HepG2 (cell line): Measurements from ENCODE around the gene TLX3. TPM values are rescaled to one million over a fixed set of nuclear protein-coding genes. Genes with fewer than 3 reads are reported as not detected.

Experiments
- ATAC-seq: fragments of 200-7000 bp; cut with Tn5 transposase; 3 replicates; pipeline ENCODE4 v1.9.1; 2020; ENCODE audit warnings: mild to moderate bottlenecking, moderate library complexity
- BruUV-seq: library from RNA; stranded (reverse); fragments of 400-500 nt; replicated peaks from 2 replicates; lab custom pipeline; 2021; lab: Mats Ljungman, UMichigan
- CTCF ChIA-PET: fragments of 300-600 bp; formaldehyde crosslinking; extraction: SDS; loops from one replicate; lab custom pipeline; 2021; ENCODE audit warnings: low total read pairs, inconsistent platforms, low intra/inter-chr PET ratio; lab: Yijun Ruan, JAX
- POLR2A ChIA-PET: fragments of 350-600 bp; sonication (Branson Sonifier 250); formaldehyde crosslinking; loops from one replicate; lab custom pipeline; 2020; ENCODE audit warnings: antibody characterized with exemption, inconsistent platforms; lab: Yijun Ruan, JAX
- DNase-seq: peaks from one replicate; pipeline ENCODE4 v3.0.0-alpha.2; 2015; ENCODE audit warnings: low spot score
- FAIRE-seq: peaks from 3 replicates; lab custom pipeline; 2011; peaks lifted over from hg19 to GRCh38; lab: Jason Lieb, UNC
- H2AFZ ChIP-seq: one replicate; pipeline ENCODE4 v1.6.1; 2011; ENCODE audit warnings: low read length, inconsistent platforms
- H3K27ac ChIP-seq: fragments of 300-600 bp; 3 replicates; pipeline ENCODE4 v1.8.0; 2011; ENCODE audit warnings: mixed run types, mild to moderate bottlenecking, mixed read lengths, low read length, inconsistent platforms; ENCODE audit not compliant: insufficient read depth; ENCODE audit errors: extremely low read length
- H3K27me3 ChIP-seq, 2 experiments: fragments of 200-600 bp in 1 of 2; 2 replicates in 1 of 2; 3 replicates in 1 of 2; pipeline versions ENCODE4 v1.6.0 to v1.8.0; 2011; ENCODE audit warnings: low read length in 2 of 2, mild to moderate bottlenecking in 2 of 2, moderate library complexity in 2 of 2, inconsistent platforms in 1 of 2; ENCODE audit not compliant: insufficient read depth in 2 of 2, control insufficient read depth in 1 of 2
- H3K36me3 ChIP-seq, 2 experiments: fragments of 200-600 bp in 1 of 2; replicated peaks in 1 of 2; 2 replicates in 1 of 2; 3 replicates in 1 of 2; pipeline versions ENCODE4 v1.5.1 to v1.8.0; 2011; ENCODE audit warnings: low read length in 2 of 2, inconsistent platforms in 1 of 2; ENCODE audit not compliant: insufficient read depth in 2 of 2, control insufficient read depth in 1 of 2
- H3K4me1 ChIP-seq: 2 replicates; pipeline ENCODE4 v1.5.1; 2012; ENCODE audit warnings: low read length, inconsistent platforms; ENCODE audit not compliant: insufficient read depth
- H3K4me2 ChIP-seq: 2 replicates; pipeline ENCODE4 v1.6.0; 2011; ENCODE audit warnings: low read depth, low read length, inconsistent platforms
- H3K4me3 ChIP-seq, 3 experiments: fragments of 200-600 bp in 1 of 3; sonication (generic), shearing (Covaris generic) in 1 of 3; replicated peaks in 1 of 3; 2 replicates each; pipeline ENCODE4 v1.5.1; 2011 to 2016; ENCODE audit warnings: low read length in 3 of 3, inconsistent platforms in 2 of 3, low read depth in 2 of 3, mild to moderate bottlenecking in 2 of 3, control low read depth in 1 of 3, mixed read lengths in 1 of 3; ENCODE audit not compliant: insufficient read depth in 1 of 3
- H3K79me2 ChIP-seq: one replicate; pipeline ENCODE4 v1.6.1; 2011; ENCODE audit warnings: low read length, inconsistent platforms; ENCODE audit not compliant: insufficient read depth
- H3K9ac ChIP-seq: 2 replicates; pipeline ENCODE4 v1.6.0; 2011; ENCODE audit warnings: mild to moderate bottlenecking, low read depth, low read length, inconsistent platforms; ENCODE audit not compliant: insufficient read depth
- H3K9me3 ChIP-seq: 2 replicates; pipeline ENCODE4 v1.5.1; 2012; ENCODE audit warnings: mild to moderate bottlenecking, low read length
- H4K20me1 ChIP-seq: 2 replicates; pipeline ENCODE4 v1.6.0; 2011; ENCODE audit warnings: inconsistent platforms, mild to moderate bottlenecking, low read length, moderate library complexity; ENCODE audit not compliant: insufficient read depth
- ASH2L ChIP-seq: fragments of 300-600, 200-600 bp; sonication (generic); IDR thresholded peaks from 2 replicates; pipeline ENCODE4 v1.7.0; 2017; ENCODE audit warnings: low read depth, mild to moderate bottlenecking, moderate library complexity, mixed read lengths, low read length; ENCODE audit not compliant: insufficient read length
- BCL6 ChIP-seq: IDR thresholded peaks from 2 replicates; pipeline ENCODE4 v1.6.1; 2016; ENCODE audit warnings: missing genetic modification reagents, missing compliant biosample characterization
- PHB2 ChIP-seq: fragments of 450-650 bp; IDR thresholded peaks from 2 replicates; pipeline ENCODE4 v1.6.1; 2018; ENCODE audit not compliant: partially characterized antibody
- RARA ChIP-seq: IDR thresholded peaks from 2 replicates; pipeline ENCODE4 v1.6.1; 2016; ENCODE audit warnings: missing genetic modification reagents, missing compliant biosample characterization
- RELA ChIP-seq: sonication (generic); formaldehyde crosslinking; IDR thresholded peaks from 2 replicates; pipeline ENCODE4 v1.4.0; 2020; ENCODE audit warnings: missing genetic modification reagents
- ZBTB4 ChIP-seq: sonication (generic); formaldehyde crosslinking; IDR thresholded peaks from 2 replicates; pipeline ENCODE4 v1.4.0; 2020; ENCODE audit warnings: missing genetic modification reagents, mild to moderate bottlenecking, borderline replicate concordance
- ZFP37 ChIP-seq: sonication (generic); formaldehyde crosslinking; IDR thresholded peaks from 2 replicates; pipeline ENCODE4 v1.4.0; 2020; ENCODE audit warnings: missing genetic modification reagents, borderline replicate concordance
- ZIK1 ChIP-seq: sonication (generic); formaldehyde crosslinking; IDR thresholded peaks from 2 replicates; pipeline ENCODE4 v1.5.0; 2020; ENCODE audit warnings: mild to moderate bottlenecking, low read depth, missing genetic modification reagents, borderline replicate concordance
- ZNF670 ChIP-seq: sonication (generic); formaldehyde crosslinking; IDR thresholded peaks from 2 replicates; pipeline ENCODE4 v1.8.0; 2022; ENCODE audit warnings: mild to moderate bottlenecking, missing genetic modification reagents, borderline replicate concordance
- ZNF841 ChIP-seq: sonication (generic); formaldehyde crosslinking; IDR thresholded peaks from 2 replicates; pipeline ENCODE4 v1.8.1; 2023; ENCODE audit warnings: missing genetic modification reagents, borderline replicate concordance
- WGBS: methylation state at CpG from one replicate; pipeline ENCODE4 v1.1.6; 2017; ENCODE audit warnings: low lambda C conversion rate; 5-methylcytosine and 5-hydroxymethylcytosine counted together
- in situ Hi-C: cut with HindIII; loops from 2 replicates; pipeline ENCODE4 v1.10.0; 2017; ENCODE audit warnings: low pct_unique_long_range_greater_than_20kb; ENCODE audit not compliant: extremely low pct_ligation_motif_present
- intact Hi-C: fragments of 100-400 bp; cut with micrococcal nuclease; formaldehyde crosslinking; loops from one replicate; pipeline ENCODE4 v1.10.0; 2022; ENCODE audit not compliant: unreplicated experiment
- polyA plus RNA-seq, 8 experiments: library from polyadenylated mRNA; depleted of rRNA in 3 of 8; stranded (reverse) in 7 of 8; unstranded in 1 of 8; fragments of >200 nt; fragmentation: Illumina TruSeq in 4 of 8; extraction: Trizol in 4 of 8; gene quantifications; 2 replicates each; pipeline versions ENCODE4 v1.2.1 to v1.2.3, GENCODE V29; 2011 to 2016; ENCODE audit warnings: low read depth in 4 of 8, missing spikeins in 1 of 8, mixed read lengths in 1 of 8; ENCODE audit not compliant: insufficient read depth in 1 of 8
- total RNA-seq, 5 experiments: library from RNA; depleted of rRNA; stranded (reverse); fragments of >200 nt; fragmentation: Illumina TruSeq; extraction: Trizol; gene quantifications; 2 replicates each; pipeline ENCODE4 v1.2.3, GENCODE V29; 2016; ENCODE audit warnings: low read depth in 1 of 5

TLX3 gene
- total and polyA plus RNA-seq, 2 of the 13 experiments (the other 11 are each of a cell fraction or from before 2014, with no cell fraction given): not detected

DNA sequence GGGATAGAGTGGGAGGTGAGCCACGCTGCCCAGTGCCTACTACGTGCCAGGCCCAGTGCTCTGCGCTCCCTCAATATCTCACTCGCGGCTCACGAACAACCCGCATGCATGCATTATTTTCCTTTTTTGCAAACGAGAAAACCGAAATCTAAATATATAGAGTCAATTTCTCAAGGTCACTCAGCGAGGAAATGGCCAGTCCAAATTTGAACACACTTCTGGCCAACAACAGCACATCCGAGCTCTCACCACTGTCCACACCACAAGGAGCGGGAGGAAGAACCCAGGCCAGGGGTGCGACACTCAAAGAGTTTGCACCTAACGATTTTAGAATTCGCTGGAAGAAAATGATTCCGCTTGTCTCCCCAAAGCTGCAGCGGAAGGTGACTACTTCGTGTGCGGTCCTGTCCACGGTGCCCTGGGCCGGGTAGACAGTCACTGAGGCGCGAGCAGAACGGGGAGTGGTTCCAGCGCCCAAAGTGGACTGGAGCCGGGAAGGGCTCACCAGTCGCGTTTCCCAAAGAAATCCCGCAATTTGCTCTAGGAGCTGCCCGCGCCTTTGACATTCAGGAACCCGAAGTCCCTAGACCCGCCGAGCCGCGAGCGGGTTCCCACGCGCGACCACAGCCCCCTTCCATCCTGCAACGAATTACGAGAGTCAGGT, 1.1 kb upstream of the TLX3 start:
- no peaks in the 10 kb centered on the region for H3K9me3 ChIP-seq
- no peak overlapping the region for H3K27ac ChIP-seq
- ATAC-seq (no peak), FAIRE-seq (no peak), DNase-seq (no peak)
- peaks cover 8 to 56% of the 10 kb centered on the region in 2 experiments; a peak in 4 of 5 replicates for H3K27me3 ChIP-seq
- ChIA-PET POLR2A (no interaction called here), CTCF (no interaction called here)
- H3K4me1 ChIP-seq: no peaks in the 10 kb centered on the region
- no peak overlapping the region for H3K4me2 ChIP-seq
- no peak overlapping the region for H2AFZ ChIP-seq
- 73% methylated on average over 39 of the region's 42 CpGs for WGBS
- H4K20me1 ChIP-seq: no peaks in the 10 kb centered on the region
- no peaks in the 10 kb centered on the region for H3K79me2 ChIP-seq
- BruUV-seq: no TSS peak
- in situ Hi-C loops: no loop called here
- intact Hi-C loops: no loop called here
- no peak for TF ChIP-seq ASH2L
- TF ChIP-seq RELA (CRISPR knock-in tag): no peak
- TF ChIP-seq ZBTB4 (CRISPR knock-in tag): no peak
- no peak for TF ChIP-seq BCL6 (CRISPR knock-in tag)
- TF ChIP-seq ZFP37: no peak
- no peak for TF ChIP-seq ZIK1 (CRISPR knock-in tag)
- no peak for TF ChIP-seq PHB2
- TF ChIP-seq ZNF670 (CRISPR knock-in tag): no peak
- TF ChIP-seq ZNF841 (CRISPR knock-in tag): no peak
- no peak for TF ChIP-seq RARA (CRISPR knock-in tag)
- H3K9ac ChIP-seq: no peak overlapping the region
- no peaks in the 10 kb centered on the region for H3K36me3 ChIP-seq
- H3K4me3 ChIP-seq: no peak overlapping the region
